Adipocyte (in vitro differentiated cells): ENCODE measurements around the gene RNF103.
A peak's percentile ranks its signal among the peaks of the same experiment; 100 is the strongest.
"Not testable (repeated sequence)": the region's sequence is repeated elsewhere in the genome, so short reads cannot be mapped to it uniquely, and the experiment has no call there.

Source experiments
- DNase-seq: peaks from one replicate; pipeline ENCODE4 v3.0.0-alpha.2; 2015; ENCODE audit warnings: low read depth
- H3K27me3 ChIP-seq: replicated peaks from 2 replicates; pipeline ENCODE4 v1.7.0; 2013; ENCODE audit warnings: mild to moderate bottlenecking, low read length, moderate library complexity; ENCODE audit not compliant: control insufficient read depth, insufficient read depth
- H3K36me3 ChIP-seq: 2 replicates; pipeline ENCODE4 v1.7.0; 2013; ENCODE audit warnings: low read length, mild to moderate bottlenecking, moderate library complexity; ENCODE audit not compliant: control insufficient read depth, insufficient read depth, severe bottlenecking
- H3K4me1 ChIP-seq: 2 replicates; pipeline ENCODE4 v1.7.0; 2013; ENCODE audit warnings: mild to moderate bottlenecking, low read length, moderate library complexity; ENCODE audit not compliant: control insufficient read depth, insufficient read depth
- H3K4me3 ChIP-seq: 2 replicates; pipeline ENCODE4 v1.7.0; 2013; ENCODE audit warnings: mild to moderate bottlenecking, low read length, moderate library complexity
- H3K9ac ChIP-seq: 2 replicates; pipeline ENCODE4 v1.7.0; 2013; ENCODE audit warnings: mild to moderate bottlenecking, low read length, moderate library complexity
- H3K9me3 ChIP-seq: 2 replicates; pipeline ENCODE4 v1.7.0; 2013; ENCODE audit warnings: mild to moderate bottlenecking, low read length, moderate library complexity; ENCODE audit not compliant: control insufficient read depth

The RNF103 gene

DNA sequence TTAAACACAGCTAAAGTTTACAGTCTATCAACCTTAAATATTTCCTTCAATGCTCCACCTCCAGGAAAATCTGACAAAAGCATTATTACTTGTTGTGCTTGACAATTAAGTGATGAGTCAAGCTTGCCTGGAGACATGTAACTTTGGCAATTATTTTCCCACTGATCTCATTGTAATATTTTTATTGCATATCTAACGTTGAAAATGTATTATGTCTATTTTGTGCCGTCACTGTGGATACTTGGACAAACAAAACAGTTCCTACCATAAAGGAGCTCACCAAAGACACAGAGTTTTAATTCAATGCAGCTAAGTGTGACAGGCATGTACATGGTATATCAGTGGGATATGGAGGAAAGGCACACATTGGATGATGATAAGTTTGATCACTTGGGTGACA lies 24.7 kb downstream of the RNF103 start:
- H3K4me3 ChIP-seq: no peak overlapping the region
- H3K27me3 ChIP-seq: no peaks in the 10 kb centered on the region
- H3K4me1 ChIP-seq: no peaks in the 10 kb centered on the region
- H3K36me3 ChIP-seq: peaks cover 6% of the 10 kb centered on the region
- DNase-seq: no peak
- no peaks in the 10 kb centered on the region for H3K9me3 ChIP-seq
- no peak overlapping the region for H3K9ac ChIP-seq

DNA sequence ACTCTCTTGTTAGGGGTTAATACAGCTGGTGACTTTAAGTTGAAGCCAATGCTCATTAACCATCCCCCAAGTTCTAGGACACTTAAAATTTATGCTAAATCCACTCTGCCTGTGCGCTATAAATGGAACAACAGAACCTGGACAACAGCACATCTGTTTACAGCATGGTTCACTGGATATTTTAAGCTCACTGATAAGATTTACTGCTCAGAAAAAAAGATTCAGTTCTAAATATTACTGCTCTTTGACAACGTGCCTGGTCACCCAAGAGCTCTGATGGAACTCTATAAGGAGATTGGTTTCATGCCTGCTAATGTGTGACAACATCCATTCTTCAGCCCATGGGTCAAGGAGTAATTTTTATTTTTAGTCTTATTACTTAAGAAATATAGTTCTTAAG lies 27.5 kb downstream of the RNF103 start:
- no peaks in the 10 kb centered on the region for H3K9me3 ChIP-seq
- DNase-seq: no peak
- H3K36me3 ChIP-seq: no peaks in the 10 kb centered on the region
- no peak overlapping the region for H3K9ac ChIP-seq
- no peaks in the 10 kb centered on the region for H3K4me1 ChIP-seq
- no peak overlapping the region for H3K4me3 ChIP-seq
- no peaks in the 10 kb centered on the region for H3K27me3 ChIP-seq

DNA sequence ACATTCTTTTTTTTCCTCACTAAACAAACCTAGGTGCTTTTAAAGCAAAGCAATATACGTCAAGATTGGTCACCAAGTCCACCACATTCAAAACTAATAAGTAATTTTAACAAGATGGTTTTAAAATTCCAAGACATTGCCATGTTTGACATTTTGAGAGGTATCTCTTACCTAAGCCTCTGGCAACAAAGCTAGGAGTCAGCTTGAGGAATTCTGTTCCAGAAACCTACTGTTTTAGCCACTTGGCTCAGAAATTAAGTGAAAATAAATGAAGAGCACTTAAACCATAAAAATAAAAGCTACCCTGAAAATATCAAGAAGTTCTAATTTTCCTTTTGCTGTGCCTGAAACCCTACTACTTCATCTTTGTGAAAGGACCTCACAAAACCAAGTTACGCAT lies 30.4 kb downstream of the RNF103 start:
- no peaks in the 10 kb centered on the region for H3K27me3 ChIP-seq
- no peak overlapping the region for H3K4me3 ChIP-seq
- H3K9me3 ChIP-seq: no peaks in the 10 kb centered on the region
- no peak overlapping the region for H3K9ac ChIP-seq
- H3K36me3 ChIP-seq: no peaks in the 10 kb centered on the region
- no peaks in the 10 kb centered on the region for H3K4me1 ChIP-seq
- DNase-seq: no peak

GRCh38 chr2:86592547-86593230 lies 31.0 kb downstream of the RNF103 start:
- H3K9me3 ChIP-seq: no peaks in the 10 kb centered on the region
- H3K4me3 ChIP-seq: no peak overlapping the region
- DNase-seq: no peak
- H3K9ac ChIP-seq: no peak overlapping the region
- no peaks in the 10 kb centered on the region for H3K27me3 ChIP-seq
- no peaks in the 10 kb centered on the region for H3K4me1 ChIP-seq
- H3K36me3 ChIP-seq: no peaks in the 10 kb centered on the region

GRCh38 chr2:86589701-86590100 lies 34.0 kb downstream of the RNF103 start:
- not testable (repeated sequence) for H3K4me3 ChIP-seq, H3K9me3 ChIP-seq, DNase-seq, H3K4me1 ChIP-seq, H3K27me3 ChIP-seq, H3K36me3 ChIP-seq, H3K9ac ChIP-seq

DNA sequence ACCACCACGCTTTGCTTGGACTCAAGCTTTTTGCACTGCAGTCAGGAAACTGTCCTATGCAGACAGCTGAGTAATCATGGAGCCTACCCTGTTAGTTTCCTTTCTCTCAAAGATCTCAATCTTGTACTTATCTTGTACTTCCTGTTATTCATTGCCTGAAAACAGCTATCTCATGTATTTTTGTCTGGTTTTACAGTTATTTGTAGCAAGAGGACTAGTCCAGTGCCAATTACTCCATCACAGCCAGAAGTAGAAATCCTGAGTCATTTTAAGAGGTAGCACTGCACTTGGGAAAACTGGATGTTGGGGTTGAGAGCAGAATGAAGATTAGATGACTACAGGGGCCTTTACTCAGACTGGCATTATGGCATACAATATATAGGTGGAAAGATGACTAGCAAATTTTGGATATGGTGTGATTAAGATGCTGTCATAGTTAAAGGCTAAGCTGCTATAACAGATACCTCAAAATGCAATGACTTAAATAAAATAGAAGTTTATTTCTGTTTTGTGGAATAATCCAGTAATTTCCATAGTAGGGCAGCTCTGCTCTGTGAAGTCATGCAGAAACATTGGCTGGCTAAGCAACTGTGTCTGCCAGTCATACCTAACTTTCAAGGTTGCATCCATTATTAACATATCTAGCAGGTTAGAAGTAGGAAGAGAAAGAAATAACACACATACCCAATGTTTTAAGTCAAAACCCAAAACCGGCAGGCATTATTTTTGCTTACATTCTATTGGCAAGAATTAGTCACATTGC lies 39.3 kb downstream of the RNF103 start:
- Histone ChIP-seq H3K36me3 (no peaks in the 10 kb centered on the region), H3K4me3 (no peak overlapping the region), H3K27me3 (no peaks in the 10 kb centered on the region), H3K4me1 (peaks cover 7% of the 10 kb centered on the region), H3K9me3 (no peaks in the 10 kb centered on the region), H3K9ac (no peak overlapping the region)
- peak; percentile 4 for DNase-seq

DNA sequence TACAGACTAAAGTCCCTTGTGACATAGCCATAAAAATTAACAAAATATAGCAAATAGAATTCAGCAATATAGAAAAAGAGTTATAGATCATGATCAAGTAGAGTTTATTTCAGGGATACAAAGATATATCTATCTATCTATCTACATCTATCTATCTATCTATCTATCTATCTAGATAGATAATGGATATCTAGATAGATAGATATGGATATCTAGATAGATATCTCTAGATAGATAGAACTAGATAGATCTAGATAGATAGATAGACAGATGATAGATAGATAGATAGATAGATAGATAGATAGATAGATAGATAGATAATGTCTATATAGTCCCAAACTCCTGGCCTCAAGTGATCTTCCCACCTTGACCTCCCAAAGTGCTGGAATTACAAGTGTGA lies 43.1 kb downstream of the RNF103 start:
- Histone ChIP-seq H3K36me3 (no peaks in the 10 kb centered on the region), H3K27me3 (no peaks in the 10 kb centered on the region), H3K9me3 (no peaks in the 10 kb centered on the region), H3K4me3 (no peak overlapping the region), H3K9ac (no peak overlapping the region), H3K4me1 (peaks cover 7% of the 10 kb centered on the region)
- DNase-seq: no peak

DNA sequence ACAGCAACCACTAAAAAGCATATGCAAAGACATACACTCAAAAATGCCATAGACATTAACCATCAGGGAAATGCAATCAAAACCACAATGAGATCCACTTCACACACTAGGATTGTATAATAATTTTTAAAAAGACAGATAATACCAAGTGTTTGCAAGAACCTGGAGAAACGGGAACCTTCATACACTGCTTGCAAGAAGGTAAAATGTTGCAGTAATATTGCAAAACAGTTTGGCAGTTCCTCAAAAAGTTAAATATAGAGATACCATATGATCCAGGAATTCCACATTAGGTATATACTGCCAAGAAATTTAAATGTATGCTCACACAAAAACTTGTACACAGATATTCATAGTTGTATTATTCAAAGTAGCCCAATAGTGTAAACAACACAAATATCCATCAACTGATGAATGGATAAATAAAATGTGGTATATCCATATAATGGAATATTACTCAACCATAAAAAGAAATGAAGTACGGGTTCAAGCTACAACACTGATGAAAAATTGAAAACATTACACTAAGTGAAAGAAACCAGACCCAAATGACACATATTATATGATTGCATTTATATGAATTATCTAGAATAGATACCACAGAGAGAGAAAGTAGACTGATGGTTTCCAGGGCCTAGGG lies 45.7 kb downstream of the RNF103 start:
- H3K27me3 ChIP-seq: no peaks in the 10 kb centered on the region
- no peaks in the 10 kb centered on the region for H3K4me1 ChIP-seq
- H3K36me3 ChIP-seq: no peaks in the 10 kb centered on the region
- no peak overlapping the region for H3K9ac ChIP-seq
- H3K9me3 ChIP-seq: no peaks in the 10 kb centered on the region
- DNase-seq: no peak
- H3K4me3 ChIP-seq: no peak overlapping the region

DNA sequence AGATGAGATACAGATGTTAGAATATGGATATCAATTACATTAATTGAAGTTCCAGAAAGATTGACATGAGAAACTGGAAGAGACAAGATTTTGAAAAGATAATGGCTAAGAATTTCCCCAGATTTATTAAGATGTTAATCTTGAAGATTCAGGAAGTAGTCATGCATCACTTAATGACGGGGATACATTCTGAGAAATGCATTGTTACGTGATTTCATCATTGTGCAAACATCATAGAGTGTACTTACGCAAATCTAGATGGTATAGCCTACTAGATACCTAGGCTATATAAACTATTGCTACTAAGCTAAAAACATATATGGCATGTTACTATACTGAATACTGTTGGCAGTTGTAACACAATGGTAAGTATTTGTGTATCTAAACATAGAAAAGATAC lies 53.6 kb downstream of the RNF103 start:
- Histone ChIP-seq H3K4me1 (no peaks in the 10 kb centered on the region), H3K9ac (no peak overlapping the region), H3K27me3 (no peaks in the 10 kb centered on the region), H3K36me3 (no peaks in the 10 kb centered on the region), H3K9me3 (no peaks in the 10 kb centered on the region), H3K4me3 (no peak overlapping the region)
- no peak for DNase-seq

DNA sequence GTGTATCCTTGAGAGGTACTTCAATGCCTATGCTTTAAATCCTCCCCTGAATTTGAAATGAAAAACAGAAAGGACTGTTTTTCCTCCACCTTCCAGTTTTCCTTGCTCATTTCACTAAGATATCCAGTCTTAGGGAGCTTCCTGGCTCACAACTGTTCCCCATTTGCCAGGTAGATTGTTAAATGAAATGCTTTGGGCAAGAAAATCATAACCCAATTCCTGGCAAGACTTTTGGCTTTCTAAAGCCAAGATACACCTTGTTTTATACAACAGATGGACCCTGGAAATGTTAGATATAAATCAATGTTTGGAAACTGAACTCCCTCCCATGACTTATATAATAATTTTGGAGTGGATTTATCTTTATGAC lies 56.9 kb downstream of the RNF103 start:
- Histone ChIP-seq H3K4me3 (no peak overlapping the region), H3K27me3 (no peaks in the 10 kb centered on the region), H3K9ac (no peak overlapping the region), H3K4me1 (peaks cover 12% of the 10 kb centered on the region), H3K9me3 (no peaks in the 10 kb centered on the region), H3K36me3 (no peaks in the 10 kb centered on the region)
- DNase-seq: no peak

- peaks cover 17% of the 10 kb centered on the region for H3K4me1 ChIP-seq
- H3K36me3 ChIP-seq: no peaks in the 10 kb centered on the region
- H3K27me3 ChIP-seq: no peaks in the 10 kb centered on the region
- no peak overlapping the region for H3K4me3 ChIP-seq
- no peak for DNase-seq
- H3K9me3 ChIP-seq: no peaks in the 10 kb centered on the region
- no peak overlapping the region for H3K9ac ChIP-seq
These were observed 57.4 kb downstream of the RNF103 start for GRCh38 chr2:86566158-86566820.
